ENCODE measurements around the gene CNGA4. TPM values are rescaled to one million over a fixed set of nuclear protein-coding genes. Genes with fewer than 3 reads are reported as not detected.

Gene CNGA4
- polyA plus RNA-seq, 3 donors, result 0.13 to 0.56 (median 0.18) TPM

Other genes starting within 250 kb of the CNGA4 start
- gene OR56A4, start 232.1 kb upstream of the CNGA4 start, polyA plus RNA-seq, result not detected
- gene OR56A1, start 208.3 kb upstream of the CNGA4 start, polyA plus RNA-seq, result not detected
- gene OR56B4, start 131.4 kb upstream of the CNGA4 start, polyA plus RNA-seq, result not detected
- not detected for gene OR52B2, start 68.8 kb upstream of the CNGA4 start, polyA plus RNA-seq
- gene OR52W1, start 39.9 kb upstream of the CNGA4 start, polyA plus RNA-seq, result not detected
- not detected for gene C11orf42, start 33.5 kb upstream of the CNGA4 start, polyA plus RNA-seq
- gene FHIP1B, start 4.5 kb upstream of the CNGA4 start, polyA plus RNA-seq, result 10 to 100 TPM; 23.7 to 35.4 (median 27.4) TPM
- 1 to 10 TPM in 2 of 3 donors, under 1 TPM in 1; 0.22 to 3.8 (median 2.5) TPM for gene CCKBR, start 20.7 kb downstream of the CNGA4 start, polyA plus RNA-seq
- gene CAVIN3, start 81.4 kb downstream of the CNGA4 start, polyA plus RNA-seq, result 10 to 100 TPM; 19.8 to 94.6 (median 78.6) TPM
- 10 to 100 TPM; 17.8 to 24.5 (median 19.9) TPM for gene SMPD1, start 151.4 kb downstream of the CNGA4 start, polyA plus RNA-seq
- 10 to 100 TPM; 15.9 to 23.4 (median 23.0) TPM for gene APBB1, start 180.0 kb downstream of the CNGA4 start, polyA plus RNA-seq
- under 1 TPM in 2 of 3 donors, not detected in 1; 0.45 to 0.54 TPM for gene HPX, start 201.9 kb downstream of the CNGA4 start, polyA plus RNA-seq
- 10 to 100 TPM; 11.5 to 16.6 (median 12.8) TPM for gene TRIM3, start 234.9 kb downstream of the CNGA4 start, polyA plus RNA-seq
- 10 to 100 TPM; 29.6 to 38.4 (median 33.5) TPM for gene ARFIP2, start 242.2 kb downstream of the CNGA4 start, polyA plus RNA-seq
- gene TIMM10B, start 242.4 kb downstream of the CNGA4 start, polyA plus RNA-seq, result 10 to 100 TPM; 15.6 to 27.1 (median 25.8) TPM